Germinal center (tissue), 1 donor: ENCODE data around the gene ADPRM.
"Not testable (repeated sequence)": the region's sequence is repeated elsewhere in the genome, so short reads cannot be mapped to it uniquely, and the experiment has no call there.

Source experiments
- DNase-seq: peaks from one replicate; pipeline ENCODE4 v3.0.0; 2012; ENCODE audit warnings: mixed read lengths, low spot score

The ADPRM gene

GRCh38 chr17:10702574-10702973 lies 5.2 kb downstream of the ADPRM start:
- DNase-seq: no peak

GRCh38 chr17:10705727-10706126 lies 8.3 kb downstream of the ADPRM start:
- no peak for DNase-seq

GRCh38 chr17:10713318-10713717 lies 15.9 kb downstream of the ADPRM start:
- no peak for DNase-seq

- DNase-seq: no peak
Measured at GRCh38 chr17:10716218-10716617, 18.8 kb downstream of the ADPRM start.

GRCh38 chr17:10718547-10718946 lies 21.2 kb downstream of the ADPRM start:
- no peak for DNase-seq

GRCh38 chr17:10724546-10725195 lies 27.3 kb downstream of the ADPRM start:
- DNase-seq: no peak

- DNase-seq: no peak
Measured at GRCh38 chr17:10725262-10725661, 27.9 kb downstream of the ADPRM start.

GRCh38 chr17:10726196-10726595 lies 28.8 kb downstream of the ADPRM start:
- DNase-seq: no peak

GRCh38 chr17:10727192-10727591 lies 29.8 kb downstream of the ADPRM start:
- no peak for DNase-seq

GRCh38 chr17:10728331-10728892 lies 31.0 kb downstream of the ADPRM start:
- DNase-seq: no peak

- peak; percentile 25 for DNase-seq
Measured at GRCh38 chr17:10729334-10730193, 32.2 kb downstream of the ADPRM start, which contains the start of gene TMEM220. TSS of gene TMEM220 (minus strand) at chr17:10730023. CDS start at chr17:10729851, 172 bp downstream.

GRCh38 chr17:10730247-10730646 lies 32.9 kb downstream of the ADPRM start:
- not testable (repeated sequence) for DNase-seq

- no peak for DNase-seq
Measured at GRCh38 chr17:10731408-10731879, 34.0 kb downstream of the ADPRM start.

GRCh38 chr17:10732121-10732520 lies 34.7 kb downstream of the ADPRM start:
- DNase-seq: not testable (repeated sequence)

- no peak for DNase-seq
Measured at GRCh38 chr17:10733666-10734065, 36.3 kb downstream of the ADPRM start.

- DNase-seq: no peak
Measured at GRCh38 chr17:10735251-10735650, 37.9 kb downstream of the ADPRM start.

GRCh38 chr17:10735821-10736220 lies 38.4 kb downstream of the ADPRM start:
- no peak for DNase-seq

- no peak for DNase-seq
Measured at GRCh38 chr17:10737168-10737622, 39.8 kb downstream of the ADPRM start.

- DNase-seq: no peak
Measured at GRCh38 chr17:10737736-10738135, 40.3 kb downstream of the ADPRM start.

GRCh38 chr17:10738521-10739258 lies 41.3 kb downstream of the ADPRM start:
- DNase-seq: no peak

- DNase-seq: no peak
Measured at GRCh38 chr17:10739386-10739785, 42.0 kb downstream of the ADPRM start.
